LoVo (cell line): ENCODE data around the gene KCNK3.
"Not testable (repeated sequence)": the region's sequence is repeated elsewhere in the genome, so short reads cannot be mapped to it uniquely, and the experiment has no call there.

Experiments
- DNase-seq: peaks from one replicate; pipeline ENCODE4 v3.0.0-alpha.2; 2016; ENCODE audit warnings: low spot score

The KCNK3 gene

GRCh38 chr2:26730549-26731344, 38.2 kb downstream of the KCNK3 start:
- no peak for DNase-seq

GRCh38 chr2:26731714-26732113, 39.2 kb downstream of the KCNK3 start:
- no peak for DNase-seq

- DNase-seq: no peak
These were observed 39.9 kb downstream of the KCNK3 start for GRCh38 chr2:26732446-26732845.

- DNase-seq: no peak
These were observed 40.9 kb downstream of the KCNK3 start for GRCh38 chr2:26733413-26733812.

- no peak for DNase-seq
These were observed 42.6 kb downstream of the KCNK3 start for GRCh38 chr2:26735097-26735496.

- no peak for DNase-seq
These were observed 43.5 kb downstream of the KCNK3 start for GRCh38 chr2:26735883-26736588.

- DNase-seq: no peak
These were observed 44.7 kb downstream of the KCNK3 start for GRCh38 chr2:26737221-26737620.

GRCh38 chr2:26738481-26738880, 46.0 kb downstream of the KCNK3 start:
- no peak for DNase-seq

- DNase-seq: no peak
These were observed 47.0 kb downstream of the KCNK3 start for GRCh38 chr2:26739514-26739913.

- DNase-seq: no peak
These were observed 47.8 kb downstream of the KCNK3 start for GRCh38 chr2:26740346-26740745.

GRCh38 chr2:26740890-26741302, 48.4 kb downstream of the KCNK3 start:
- DNase-seq: no peak

GRCh38 chr2:26742048-26742770, 49.7 kb downstream of the KCNK3 start:
- no peak for DNase-seq

GRCh38 chr2:26743852-26744251, 51.3 kb downstream of the KCNK3 start:
- DNase-seq: no peak

GRCh38 chr2:26744953-26745352, 52.4 kb downstream of the KCNK3 start:
- DNase-seq: no peak

GRCh38 chr2:26745609-26746327, 53.2 kb downstream of the KCNK3 start:
- DNase-seq: peak; percentile 74

GRCh38 chr2:26746934-26747333, 54.4 kb downstream of the KCNK3 start:
- DNase-seq: no peak

GRCh38 chr2:26749787-26750420, 57.4 kb downstream of the KCNK3 start:
- DNase-seq: not testable (repeated sequence)

- DNase-seq: not testable (repeated sequence)
These were observed 57.9 kb downstream of the KCNK3 start for GRCh38 chr2:26750467-26750866.

GRCh38 chr2:26752656-26753055, 60.1 kb downstream of the KCNK3 start:
- DNase-seq: no peak

GRCh38 chr2:26754539-26754938, 62.0 kb downstream of the KCNK3 start:
- DNase-seq: no peak

- no peak for DNase-seq
These were observed 62.6 kb downstream of the KCNK3 start for GRCh38 chr2:26754972-26755670.
